H1 (cell line): Measurements from ENCODE around the gene FLT1. TPM values are rescaled to one million over a fixed set of nuclear protein-coding genes. Genes with fewer than 3 reads are reported as not detected.
A peak's percentile ranks its signal among the peaks of the same experiment; 100 is the strongest.

Experiments used
- BACH1 ChIP-seq: IDR thresholded peaks from 2 replicates; pipeline ENCODE4 v1.6.1; 2012; ENCODE audit warnings: low read length, improper control_type of control experiment
- CEBPB ChIP-seq: IDR thresholded peaks from 2 replicates; pipeline ENCODE4 v1.6.1; 2012; ENCODE audit warnings: low read depth, low read length
- CHD7 ChIP-seq: fragments of 300-600 bp; sonication (generic); IDR thresholded peaks from 2 replicates; pipeline ENCODE4 v1.7.1; 2012; ENCODE audit warnings: low read length, moderate library complexity, mild to moderate bottlenecking, inconsistent platforms; ENCODE audit not compliant: insufficient replicate concordance
- E2F6 ChIP-seq: IDR thresholded peaks from 2 replicates; pipeline ENCODE4 v1.6.1; 2012; ENCODE audit warnings: inconsistent platforms
- EGR1 ChIP-seq: IDR thresholded peaks from 2 replicates; pipeline ENCODE4 v1.6.1; 2011; ENCODE audit warnings: low read depth, low read length, borderline replicate concordance
- GABPA ChIP-seq: IDR thresholded peaks from 2 replicates; pipeline ENCODE4 v1.6.1; 2011; ENCODE audit warnings: mild to moderate bottlenecking, low read length, moderate library complexity, borderline replicate concordance; ENCODE audit not compliant: insufficient read depth
- HDAC6 ChIP-seq: IDR thresholded peaks from one replicate; pipeline ENCODE4 v1.7.1; 2012; ENCODE audit warnings: low read depth, mild to moderate bottlenecking, inconsistent platforms, low read length, moderate library complexity
- MAX ChIP-seq: IDR thresholded peaks from 2 replicates; pipeline ENCODE4 v1.6.1; 2012; ENCODE audit warnings: inconsistent platforms
- NRF1 ChIP-seq: IDR thresholded peaks from 2 replicates; pipeline ENCODE4 v1.6.1; 2011; ENCODE audit warnings: mild to moderate bottlenecking, low read depth, low read length, improper control_type of control experiment
- RBBP5 ChIP-seq: IDR thresholded peaks from 2 replicates; pipeline ENCODE4 v1.7.1; 2012; ENCODE audit warnings: low read depth, mild to moderate bottlenecking, inconsistent platforms, low read length, moderate library complexity, borderline replicate concordance
- polyA plus RNA-seq, 7 experiments: library from polyadenylated mRNA; depleted of rRNA in 3 of 7; stranded (reverse) in 5 of 7; unstranded in 2 of 7; fragments of >200 nt in 5 of 7; fragments of 200-250 nt in 2 of 7; gene quantifications; 1 replicate in 5 of 7; 2 replicates in 1 of 7; 4 replicates in 1 of 7; pipeline versions ENCODE4 v1.2.1 to v1.2.3, GENCODE V29; 2011 to 2013; ENCODE audit warnings: missing spikeins in 2 of 7, mixed read lengths in 2 of 7
- total RNA-seq: library from RNA; stranded (reverse); fragmentation: NEBNext Ultra II Directional; extraction: Animal tissue kit (Norgen Biotek cat#: 25700); gene quantifications from 2 replicates; pipeline ENCODE4 v1.2.1, GENCODE V29; 2021

The FLT1 gene
- total and polyA plus RNA-seq, 2 of the 8 experiments (the other 6 are each of a cell fraction or from before 2014, with no cell fraction given), result 19.7 to 90.2 TPM

- peak; percentile 61 for TF ChIP-seq CHD7
- peak; percentile 82; the same call in 1 of the 2 replicates for TF ChIP-seq CEBPB
- no peak for TF ChIP-seq EGR1
- TF ChIP-seq BACH1, result no peak
- TF ChIP-seq MAX, result no peak
- TF ChIP-seq NRF1, result no peak
- no peak for TF ChIP-seq E2F6
- TF ChIP-seq GABPA, result no peak
- no peak for TF ChIP-seq RBBP5
- no peak for TF ChIP-seq HDAC6
Observed at GRCh38 chr13:28455580-28456194, 39.2 kb downstream of the FLT1 start (continued).
